ENCODE data around the gene LPGAT1. TPM values are rescaled to one million over a fixed set of nuclear protein-coding genes. Genes with fewer than 3 reads are reported as not detected.

Gene LPGAT1
- total RNA-seq, 1 donor from 2014 or later: 5.7 TPM

- Mint-ChIP-seq H3K27me3 (ENCODE audit: insufficient read depth, low read depth) (no peaks in the 10 kb centered on the region), H3K9me3 (peaks cover 5% of the 10 kb centered on the region)
These were observed 34.6 kb upstream of the LPGAT1 start for GRCh38 chr1:211865180-211865579.

GRCh38 chr1:211859405-211859804, 28.8 kb upstream of the LPGAT1 start:
- Histone ChIP-seq H3K4me2 (no peak overlapping the region), H3K4me1 (no peaks in the 10 kb centered on the region), H3K4me3 (no peak overlapping the region), H3F3A (ENCODE audit: low read depth) (no peaks in the 10 kb centered on the region), H2AFZ (replicated peaks) (no peak overlapping the region), H3K36me3 (no peaks in the 10 kb centered on the region), H3K9me3 (ENCODE audit: low read depth) (peaks cover 3% of the 10 kb centered on the region), H4K20me1 (ENCODE audit: low read depth) (no peaks in the 10 kb centered on the region), H3K27ac (no peak overlapping the region), H3K79me2 (ENCODE audit: low read depth) (no peaks in the 10 kb centered on the region), H3K27me3 (no peaks in the 10 kb centered on the region), H3K9ac (no peak overlapping the region)
- H3K4me3 Mint-ChIP-seq: no peak overlapping the region
- peaks cover 13% of the 10 kb centered on the region for H3K9me3 Mint-ChIP-seq
- DNase-seq (ENCODE audit: low spot score): no peak
- H3K27me3 Mint-ChIP-seq (ENCODE audit: insufficient read depth, low read depth): peaks cover 4% of the 10 kb centered on the region
- no peaks in the 10 kb centered on the region for H3K36me3 Mint-ChIP-seq
- no peak overlapping the region for H3K27ac Mint-ChIP-seq
- TF ChIP-seq EZH2phosphoT487 (IDR thresholded peaks at IDR 0.05) (no peak), EZH2 (IDR thresholded peaks at IDR 0.05) (no peak)
- TF ChIP-seq, protein P1, sequence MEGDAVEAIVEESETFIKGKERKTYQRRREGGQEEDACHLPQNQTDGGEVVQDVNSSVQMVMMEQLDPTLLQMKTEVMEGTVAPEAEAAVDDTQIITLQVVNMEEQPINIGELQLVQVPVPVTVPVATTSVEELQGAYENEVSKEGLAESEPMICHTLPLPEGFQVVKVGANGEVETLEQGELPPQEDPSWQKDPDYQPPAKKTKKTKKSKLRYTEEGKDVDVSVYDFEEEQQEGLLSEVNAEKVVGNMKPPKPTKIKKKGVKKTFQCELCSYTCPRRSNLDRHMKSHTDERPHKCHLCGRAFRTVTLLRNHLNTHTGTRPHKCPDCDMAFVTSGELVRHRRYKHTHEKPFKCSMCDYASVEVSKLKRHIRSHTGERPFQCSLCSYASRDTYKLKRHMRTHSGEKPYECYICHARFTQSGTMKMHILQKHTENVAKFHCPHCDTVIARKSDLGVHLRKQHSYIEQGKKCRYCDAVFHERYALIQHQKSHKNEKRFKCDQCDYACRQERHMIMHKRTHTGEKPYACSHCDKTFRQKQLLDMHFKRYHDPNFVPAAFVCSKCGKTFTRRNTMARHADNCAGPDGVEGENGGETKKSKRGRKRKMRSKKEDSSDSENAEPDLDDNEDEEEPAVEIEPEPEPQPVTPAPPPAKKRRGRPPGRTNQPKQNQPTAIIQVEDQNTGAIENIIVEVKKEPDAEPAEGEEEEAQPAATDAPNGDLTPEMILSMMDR (IDR thresholded peaks at IDR 0.05): no peak
- H3K4me1 Mint-ChIP-seq: no peaks in the 10 kb centered on the region

More at GRCh38 chr1:211865180-211865579, 34.6 kb upstream of the LPGAT1 start:
- Mint-ChIP-seq H3K36me3 (no peaks in the 10 kb centered on the region), H3K4me3 (no peak overlapping the region), H3K27ac (no peak overlapping the region), H3K4me1 (no peaks in the 10 kb centered on the region)
- DNase-seq (ENCODE audit: low spot score): no peak
- Histone ChIP-seq H3F3A (ENCODE audit: low read depth) (no peaks in the 10 kb centered on the region), H3K4me2 (no peak overlapping the region), H3K9ac (no peak overlapping the region), H3K79me2 (ENCODE audit: low read depth) (no peaks in the 10 kb centered on the region), H3K36me3 (no peaks in the 10 kb centered on the region), H3K9me3 (ENCODE audit: low read depth) (no peaks in the 10 kb centered on the region), H3K27ac (no peak overlapping the region), H4K20me1 (ENCODE audit: low read depth) (no peaks in the 10 kb centered on the region), H3K27me3 (no peaks in the 10 kb centered on the region), H2AFZ (replicated peaks) (no peak overlapping the region), H3K4me1 (no peaks in the 10 kb centered on the region), H3K4me3 (no peak overlapping the region)
- TF ChIP-seq EZH2 (IDR thresholded peaks at IDR 0.05) (no peak), EZH2phosphoT487 (IDR thresholded peaks at IDR 0.05) (no peak)
- TF ChIP-seq, protein P1 (IDR thresholded peaks at IDR 0.05): no peak

GRCh38 chr1:211851174-211851573, 20.6 kb upstream of the LPGAT1 start:
- H3K4me3 Mint-ChIP-seq: no peak overlapping the region
- H3K27me3 Mint-ChIP-seq (ENCODE audit: insufficient read depth, low read depth): peaks cover 4% of the 10 kb centered on the region
- H3K4me2 ChIP-seq: no peak overlapping the region
- H3K36me3 ChIP-seq: no peaks in the 10 kb centered on the region
- H3K79me2 ChIP-seq (ENCODE audit: low read depth): no peaks in the 10 kb centered on the region
- no peaks in the 10 kb centered on the region for H3K4me1 Mint-ChIP-seq
- H3K27me3 ChIP-seq: no peaks in the 10 kb centered on the region
- H3K36me3 Mint-ChIP-seq: no peaks in the 10 kb centered on the region
- no peaks in the 10 kb centered on the region for H3K9me3 ChIP-seq (ENCODE audit: low read depth)
- no peaks in the 10 kb centered on the region for H3K4me1 ChIP-seq
- H3K27ac ChIP-seq: no peak overlapping the region
- H3K9me3 Mint-ChIP-seq: peaks cover 3% of the 10 kb centered on the region
- no peak overlapping the region for H2AFZ ChIP-seq (replicated peaks)
- TF ChIP-seq, protein P1 (IDR thresholded peaks at IDR 0.05): no peak
- no peak for TF ChIP-seq EZH2 (IDR thresholded peaks at IDR 0.05)
- TF ChIP-seq EZH2phosphoT487 (IDR thresholded peaks at IDR 0.05): no peak
- H3F3A ChIP-seq (ENCODE audit: low read depth): no peaks in the 10 kb centered on the region
- no peak overlapping the region for H3K27ac Mint-ChIP-seq
- H3K4me3 ChIP-seq: no peak overlapping the region
- no peak overlapping the region for H3K9ac ChIP-seq
- DNase-seq (ENCODE audit: low spot score): no peak
- H4K20me1 ChIP-seq (ENCODE audit: low read depth): no peaks in the 10 kb centered on the region
